Measurements from ENCODE around the gene DENND2A.

GRCh38 chr7:140654661-140655060, 14.0 kb upstream of the DENND2A start:
- TF ChIP-seq POLR2AphosphoS5 (IDR thresholded peaks at IDR 0.05; ENCODE audit: low read depth, low read length) (no peak), POLR2A (IDR thresholded peaks at IDR 0.05; ENCODE audit: low read depth, low read length) (no peak), TAF1 (IDR thresholded peaks at IDR 0.05; ENCODE audit: low read depth, low read length) (no peak)
